K562 (cell line): Measurements from ENCODE around the gene PRICKLE4. TPM values are rescaled to one million over a fixed set of nuclear protein-coding genes. Genes with fewer than 3 reads are reported as not detected.

ENCODE experiments used
- ATF3 ChIP-seq, 2 experiments: fragments of 450-650 bp in 1 of 2; sonication (generic) in 1 of 2; formaldehyde crosslinking in 1 of 2; IDR thresholded peaks in 1 of 2; conservative IDR thresholded peaks in 1 of 2; 2 replicates each; pipeline versions ENCODE4 v1.6.1 to v1.8.1; 2016 to 2023; ENCODE audit warnings: mild to moderate bottlenecking in 2 of 2, moderate library complexity in 2 of 2, inconsistent platforms in 1 of 2, missing genetic modification reagents in 1 of 2
- CC2D1A ChIP-seq: fragments of 450-650 bp; IDR thresholded peaks from 2 replicates; pipeline ENCODE4 v1.6.1; 2017; ENCODE audit warnings: mild to moderate bottlenecking
- KLF10 ChIP-seq: fragments of 250-450 bp; sonication (Bioruptor Pico); IDR thresholded peaks from 2 replicates; pipeline ENCODE4 v1.6.1; 2021; ENCODE audit warnings: matching md5 sums
- PHF8 ChIP-seq: fragments of 200-600 bp; sonication (generic); IDR thresholded peaks from 2 replicates; pipeline ENCODE4 v1.6.1; 2012; ENCODE audit warnings: mixed run types, mild to moderate bottlenecking, inconsistent platforms, low read length, moderate library complexity, borderline replicate concordance
- SMAD2 ChIP-seq: fragments of 150-350 bp; IDR thresholded peaks from 2 replicates; pipeline ENCODE4 v1.6.1; 2014; ENCODE audit warnings: low read depth, mild to moderate bottlenecking, low read length
- SOX6 ChIP-seq: fragments of 450-650 bp; IDR thresholded peaks from 2 replicates; pipeline ENCODE4 v1.6.1; 2014; ENCODE audit warnings: mild to moderate bottlenecking
- WHSC1 ChIP-seq: IDR thresholded peaks from one replicate; pipeline ENCODE4 v1.6.1; 2012; ENCODE audit warnings: low read length, control low read depth, inconsistent platforms
- ZBTB11 ChIP-seq, 3 experiments: fragments of 200-800 bp in 1 of 3; fragments of 250-450 bp in 1 of 3; fragments of 450-650 bp in 1 of 3; sonication (Bioruptor Pico) in 1 of 3; sonication (Bioruptor generic) in 1 of 3; formaldehyde crosslinking in 1 of 3; IDR thresholded peaks; 2 replicates each; pipeline versions ENCODE4 v1.6.1 to v1.8.0; 2016 to 2022; ENCODE audit warnings: mild to moderate bottlenecking in 2 of 3, missing genetic modification characterization in 2 of 3, missing compliant biosample characterization in 1 of 3, moderate library complexity in 1 of 3
- ZNF3 ChIP-seq: fragments of 250-450 bp; sonication (Bioruptor Pico); IDR thresholded peaks from 2 replicates; pipeline ENCODE4 v1.5.0; 2021; ENCODE audit warnings: mild to moderate bottlenecking, moderate library complexity
- ZNF354B ChIP-seq: fragments of 250-450 bp; sonication (Bioruptor Pico); IDR thresholded peaks from 2 replicates; pipeline ENCODE4 v1.4.0; 2020
- ZNF436 ChIP-seq: fragments of 250-450, 450-650 bp; sonication (Bioruptor Pico); formaldehyde crosslinking; IDR thresholded peaks from 2 replicates; pipeline ENCODE4 v1.7.0; 2020; ENCODE audit warnings: mild to moderate bottlenecking
- ZNF644 ChIP-seq: fragments of 200-800 bp; sonication (Bioruptor generic); IDR thresholded peaks from 2 replicates; pipeline ENCODE4 v1.6.1; 2016; ENCODE audit warnings: low read depth, missing genetic modification characterization, missing compliant biosample characterization
- ZNF785 ChIP-seq: fragments of 250-450 bp; sonication (Bioruptor Pico); IDR thresholded peaks from 2 replicates; pipeline ENCODE4 v1.4.0; 2020; ENCODE audit warnings: mild to moderate bottlenecking
- polyA plus RNA-seq, 8 experiments: library from polyadenylated mRNA; depleted of rRNA in 4 of 8; stranded (reverse) in 5 of 8; unstranded in 3 of 8; fragments of >200 nt; fragmentation: Nextera tagmentation in 2 of 8; fragmentation: Illumina TruSeq in 1 of 8; extraction: Ambion mirVana in 2 of 8; extraction: Trizol in 1 of 8; gene quantifications; 2 replicates each; pipeline versions ENCODE4 v1.2.1 to v1.2.3, GENCODE V29; 2011 to 2014; ENCODE audit warnings: inconsistent platforms in 1 of 8, missing spikeins in 1 of 8
- total RNA-seq, 7 experiments: library from RNA; depleted of rRNA in 6 of 7; stranded (reverse); fragments of >200 nt in 6 of 7; fragmentation: Illumina TruSeq in 2 of 7; extraction: Trizol in 2 of 7; gene quantifications; 2 replicates each; pipeline versions ENCODE4 v1.2.1 to v1.2.3, GENCODE V29; 2011 to 2021; ENCODE audit warnings: low replicate concordance in 1 of 7
- TF ChIP-seq, protein P1 (sequence below): fragments of 250-450 bp; sonication (Bioruptor Pico); IDR thresholded peaks from 2 replicates; pipeline ENCODE4 v1.5.0; 2021; ENCODE audit warnings: mild to moderate bottlenecking, borderline replicate concordance
- TF ChIP-seq, protein P2 (sequence below): fragments of 450-650 bp; IDR thresholded peaks from 2 replicates; pipeline ENCODE4 v1.6.1; 2018; ENCODE audit warnings: mild to moderate bottlenecking, low read depth; ENCODE audit not compliant: partially characterized antibody
- TF ChIP-seq, protein P3 (sequence below): fragments of 450-650 bp; IDR thresholded peaks from 2 replicates; pipeline ENCODE4 v1.6.1; 2017; ENCODE audit warnings: mild to moderate bottlenecking, moderate library complexity

Gene PRICKLE4
- total and polyA plus RNA-seq, 9 of the 15 experiments (the other 6 are each of a cell fraction or from before 2014, with no cell fraction given) = 0.20 to 0.32 (median 0.27) TPM; not detected in 6

- no peak for TF ChIP-seq ZBTB11 (CRISPR knock-in tag; IDR thresholded peaks at IDR 0.05)
- TF ChIP-seq ATF3 (IDR thresholded peaks at IDR 0.05) = no peak
- TF ChIP-seq ATF3 (CRISPR knock-in tag; conservative IDR thresholded peaks at IDR 0.05) = no peak
- no peak; the same call in 1 of the 2 replicates for TF ChIP-seq CC2D1A
- TF ChIP-seq, protein P1, sequence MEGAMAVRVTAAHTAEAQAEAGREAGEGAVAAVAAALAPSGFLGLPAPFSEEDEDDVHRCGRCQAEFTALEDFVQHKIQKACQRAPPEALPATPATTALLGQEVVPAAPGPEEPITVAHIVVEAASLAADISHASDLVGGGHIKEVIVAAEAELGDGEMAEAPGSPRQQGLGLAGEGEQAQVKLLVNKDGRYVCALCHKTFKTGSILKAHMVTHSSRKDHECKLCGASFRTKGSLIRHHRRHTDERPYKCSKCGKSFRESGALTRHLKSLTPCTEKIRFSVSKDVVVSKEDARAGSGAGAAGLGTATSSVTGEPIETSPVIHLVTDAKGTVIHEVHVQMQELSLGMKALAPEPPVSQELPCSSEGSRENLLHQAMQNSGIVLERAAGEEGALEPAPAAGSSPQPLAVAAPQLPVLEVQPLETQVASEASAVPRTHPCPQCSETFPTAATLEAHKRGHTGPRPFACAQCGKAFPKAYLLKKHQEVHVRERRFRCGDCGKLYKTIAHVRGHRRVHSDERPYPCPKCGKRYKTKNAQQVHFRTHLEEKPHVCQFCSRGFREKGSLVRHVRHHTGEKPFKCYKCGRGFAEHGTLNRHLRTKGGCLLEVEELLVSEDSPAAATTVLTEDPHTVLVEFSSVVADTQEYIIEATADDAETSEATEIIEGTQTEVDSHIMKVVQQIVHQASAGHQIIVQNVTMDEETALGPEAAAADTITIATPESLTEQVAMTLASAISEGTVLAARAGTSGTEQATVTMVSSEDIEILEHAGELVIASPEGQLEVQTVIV (CRISPR knock-in tag) = no peak
- no peak for TF ChIP-seq ZNF436
- TF ChIP-seq KLF10 (CRISPR knock-in tag) = no peak
- no peak for TF ChIP-seq PHF8
- no peak for TF ChIP-seq ZNF354B (CRISPR knock-in tag)
- TF ChIP-seq ZNF644 = no peak
- no peak for TF ChIP-seq SMAD2
- no peak for TF ChIP-seq ZNF3 (CRISPR knock-in tag)
- TF ChIP-seq SOX6 = no peak
- no peak for TF ChIP-seq ZNF785
- TF ChIP-seq, protein P2, sequence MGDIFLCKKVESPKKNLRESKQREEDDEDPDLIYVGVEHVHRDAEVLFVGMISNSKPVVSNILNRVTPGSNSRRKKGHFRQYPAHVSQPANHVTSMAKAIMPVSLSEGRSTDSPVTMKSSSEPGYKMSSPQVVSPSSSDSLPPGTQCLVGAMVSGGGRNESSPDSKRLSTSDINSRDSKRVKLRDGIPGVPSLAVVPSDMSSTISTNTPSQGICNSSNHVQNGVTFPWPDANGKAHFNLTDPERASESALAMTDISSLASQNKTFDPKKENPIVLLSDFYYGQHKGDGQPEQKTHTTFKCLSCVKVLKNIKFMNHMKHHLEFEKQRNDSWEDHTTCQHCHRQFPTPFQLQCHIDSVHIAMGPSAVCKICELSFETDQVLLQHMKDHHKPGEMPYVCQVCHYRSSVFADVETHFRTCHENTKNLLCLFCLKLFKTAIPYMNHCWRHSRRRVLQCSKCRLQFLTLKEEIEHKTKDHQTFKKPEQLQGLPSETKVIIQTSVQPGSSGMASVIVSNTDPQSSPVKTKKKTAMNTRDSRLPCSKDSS = no peak
- no peak for TF ChIP-seq WHSC1
- TF ChIP-seq, protein P3, sequence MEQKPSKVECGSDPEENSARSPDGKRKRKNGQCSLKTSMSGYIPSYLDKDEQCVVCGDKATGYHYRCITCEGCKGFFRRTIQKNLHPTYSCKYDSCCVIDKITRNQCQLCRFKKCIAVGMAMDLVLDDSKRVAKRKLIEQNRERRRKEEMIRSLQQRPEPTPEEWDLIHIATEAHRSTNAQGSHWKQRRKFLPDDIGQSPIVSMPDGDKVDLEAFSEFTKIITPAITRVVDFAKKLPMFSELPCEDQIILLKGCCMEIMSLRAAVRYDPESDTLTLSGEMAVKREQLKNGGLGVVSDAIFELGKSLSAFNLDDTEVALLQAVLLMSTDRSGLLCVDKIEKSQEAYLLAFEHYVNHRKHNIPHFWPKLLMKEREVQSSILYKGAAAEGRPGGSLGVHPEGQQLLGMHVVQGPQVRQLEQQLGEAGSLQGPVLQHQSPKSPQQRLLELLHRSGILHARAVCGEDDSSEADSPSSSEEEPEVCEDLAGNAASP = no peak
Observed at GRCh38 chr6:41786451-41787218, 6.1 kb downstream of the PRICKLE4 start (continued).
